Epithelial cell of esophagus (primary cell): ENCODE data around the gene TREX2.

ENCODE experiments used
- DNase-seq: peaks from one replicate; pipeline ENCODE4 v3.0.0; 2010; ENCODE audit warnings: low read depth
- H3K4me3 ChIP-seq: 2 replicates; pipeline ENCODE4 v1.5.1; 2011; ENCODE audit warnings: mild to moderate bottlenecking, low read length, control low read depth
- TF ChIP-seq, protein P1 (sequence below): IDR thresholded peaks from 2 replicates; pipeline ENCODE4 v1.5.1; 2011; ENCODE audit warnings: low read depth, mild to moderate bottlenecking, low read length, control low read depth, inconsistent platforms; ENCODE audit not compliant: insufficient read depth; ENCODE audit errors: missing control alignments

Gene TREX2

GRCh38 chrX:153476666-153477363 is 31.0 kb upstream of the TREX2 start:
- no peak for DNase-seq

DNA sequence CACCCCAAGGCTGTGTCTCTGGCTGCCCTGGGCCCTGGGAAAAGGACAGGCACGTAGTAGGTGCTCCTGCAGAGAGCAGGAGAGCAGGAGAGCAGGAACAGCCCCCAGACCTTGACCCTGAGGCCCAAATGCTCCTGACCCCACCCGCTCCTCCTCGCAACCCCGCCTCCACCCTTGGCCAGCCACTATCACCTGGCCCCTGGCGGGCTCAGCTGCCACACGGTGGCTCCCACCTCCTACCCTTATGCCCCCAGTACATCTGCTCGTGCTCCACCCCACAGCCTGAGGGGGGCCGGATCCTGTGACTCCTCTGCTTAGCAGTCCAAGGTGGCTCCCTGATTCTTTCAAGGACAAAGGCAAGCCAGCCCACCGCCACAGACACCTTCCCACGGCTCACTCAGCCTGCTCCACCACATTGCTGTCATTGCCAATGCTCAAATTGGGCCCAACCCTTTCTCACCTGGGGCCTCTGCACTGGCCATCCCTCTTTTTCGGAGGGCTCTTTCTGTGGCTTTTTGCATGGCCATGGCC is 30.0 kb upstream of the TREX2 start:
- TF ChIP-seq, protein P1, sequence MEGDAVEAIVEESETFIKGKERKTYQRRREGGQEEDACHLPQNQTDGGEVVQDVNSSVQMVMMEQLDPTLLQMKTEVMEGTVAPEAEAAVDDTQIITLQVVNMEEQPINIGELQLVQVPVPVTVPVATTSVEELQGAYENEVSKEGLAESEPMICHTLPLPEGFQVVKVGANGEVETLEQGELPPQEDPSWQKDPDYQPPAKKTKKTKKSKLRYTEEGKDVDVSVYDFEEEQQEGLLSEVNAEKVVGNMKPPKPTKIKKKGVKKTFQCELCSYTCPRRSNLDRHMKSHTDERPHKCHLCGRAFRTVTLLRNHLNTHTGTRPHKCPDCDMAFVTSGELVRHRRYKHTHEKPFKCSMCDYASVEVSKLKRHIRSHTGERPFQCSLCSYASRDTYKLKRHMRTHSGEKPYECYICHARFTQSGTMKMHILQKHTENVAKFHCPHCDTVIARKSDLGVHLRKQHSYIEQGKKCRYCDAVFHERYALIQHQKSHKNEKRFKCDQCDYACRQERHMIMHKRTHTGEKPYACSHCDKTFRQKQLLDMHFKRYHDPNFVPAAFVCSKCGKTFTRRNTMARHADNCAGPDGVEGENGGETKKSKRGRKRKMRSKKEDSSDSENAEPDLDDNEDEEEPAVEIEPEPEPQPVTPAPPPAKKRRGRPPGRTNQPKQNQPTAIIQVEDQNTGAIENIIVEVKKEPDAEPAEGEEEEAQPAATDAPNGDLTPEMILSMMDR = no peak
- DNase-seq = no peak
- H3K4me3 ChIP-seq = no peak overlapping the region

More at GRCh38 chrX:153476666-153477363, 31.0 kb upstream of the TREX2 start:
- H3K4me3 ChIP-seq = no peak overlapping the region
- TF ChIP-seq, protein P1 = no peak

- TF ChIP-seq, protein P1 = no peak
- DNase-seq = no peak
- H3K4me3 ChIP-seq = no peak overlapping the region
These were observed 29.4 kb upstream of the TREX2 start for GRCh38 chrX:153475271-153475670.

GRCh38 chrX:153474718-153475117 is 28.9 kb upstream of the TREX2 start:
- TF ChIP-seq, protein P1 = no peak
- H3K4me3 ChIP-seq = peak overlapping the region; percentile 5
- peak; percentile 36 for DNase-seq

GRCh38 chrX:153474266-153474665 is 28.4 kb upstream of the TREX2 start:
- DNase-seq = no peak
- TF ChIP-seq, protein P1 = no peak
- no peak overlapping the region for H3K4me3 ChIP-seq

DNA sequence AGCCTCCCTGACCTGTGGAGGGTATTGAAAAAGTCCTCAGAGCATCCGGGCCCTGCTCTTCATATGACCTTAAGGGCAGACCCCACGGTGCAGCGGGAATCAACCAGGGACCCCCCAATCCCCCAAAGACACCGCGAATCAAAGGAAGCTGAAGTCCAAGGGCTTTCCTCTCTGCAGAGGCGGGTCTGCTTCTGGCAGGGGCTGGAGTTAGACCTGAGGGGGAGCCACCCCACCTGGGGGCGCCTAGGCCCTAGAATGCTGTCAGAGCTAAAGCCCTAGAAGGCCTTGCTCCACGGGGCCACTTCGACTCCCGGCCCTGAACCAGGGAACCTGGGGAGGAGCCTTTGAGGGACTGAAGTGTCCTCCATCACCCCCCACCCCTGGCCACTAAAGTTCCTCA is 27.3 kb upstream of the TREX2 start:
- TF ChIP-seq, protein P1 = no peak
- no peak for DNase-seq
- no peak overlapping the region for H3K4me3 ChIP-seq
